GM19328 (cell line): Measurements from ENCODE around the gene DPF3.
"Not testable (repeated sequence)": the region's sequence is repeated elsewhere in the genome, so short reads cannot be mapped to it uniquely, and the experiment has no call there.

ENCODE experiments used
- ATAC-seq: cut with Tn5 transposase; IDR thresholded peaks from one replicate; pipeline ENCODE4 v1.9.1; 2021; ENCODE audit warnings: mild to moderate bottlenecking, moderate library complexity; ENCODE audit not compliant: unreplicated experiment

DPF3 gene

GRCh38 chr14:72776701-72777261, 117.1 kb downstream of the DPF3 start:
- ATAC-seq, result no peak

GRCh38 chr14:72775923-72776554, 117.9 kb downstream of the DPF3 start:
- no peak for ATAC-seq

- no peak for ATAC-seq
Measured at GRCh38 chr14:72774894-72775620, 118.8 kb downstream of the DPF3 start.

DNA sequence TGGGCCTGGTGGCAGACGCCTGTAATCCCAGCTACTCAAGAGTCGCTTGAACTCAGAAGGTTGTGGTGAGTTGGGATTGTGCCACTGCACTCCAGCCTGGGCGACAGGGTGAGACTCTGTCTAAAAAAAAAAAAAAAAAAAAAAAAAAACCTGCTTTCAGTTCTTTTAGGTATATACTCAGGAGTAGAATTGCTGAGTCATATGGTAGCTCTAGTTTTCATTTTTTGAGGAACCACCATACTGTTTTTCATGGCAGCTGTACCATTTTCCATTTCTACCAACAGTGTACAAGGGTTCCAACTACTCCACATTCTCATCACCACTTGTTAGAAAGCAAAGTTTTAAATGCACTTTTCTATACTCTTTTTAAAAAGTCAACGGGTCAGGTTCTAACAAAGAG, 119.8 kb downstream of the DPF3 start:
- no peak for ATAC-seq

DNA sequence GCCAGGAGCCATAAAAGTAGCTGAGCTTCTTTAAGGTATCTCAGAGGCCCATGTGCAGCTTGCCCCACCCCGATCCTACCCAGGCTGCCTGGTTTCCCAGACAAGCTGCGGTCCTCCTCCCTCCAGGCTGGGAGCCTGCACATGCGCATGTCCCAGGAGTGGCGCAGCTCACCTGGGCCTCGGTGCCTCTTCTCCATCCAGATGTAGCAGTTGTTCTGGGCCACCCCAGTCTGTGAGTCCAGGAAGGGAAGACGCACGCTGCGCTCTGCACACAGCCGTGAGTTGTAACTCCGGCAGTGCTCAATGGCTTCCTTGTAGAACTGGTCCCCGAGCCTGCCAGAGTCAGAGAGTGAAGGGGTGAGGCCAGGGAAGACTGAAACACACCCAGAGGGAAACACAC, 122.3 kb downstream of the DPF3 start:
- no peak for ATAC-seq

DNA sequence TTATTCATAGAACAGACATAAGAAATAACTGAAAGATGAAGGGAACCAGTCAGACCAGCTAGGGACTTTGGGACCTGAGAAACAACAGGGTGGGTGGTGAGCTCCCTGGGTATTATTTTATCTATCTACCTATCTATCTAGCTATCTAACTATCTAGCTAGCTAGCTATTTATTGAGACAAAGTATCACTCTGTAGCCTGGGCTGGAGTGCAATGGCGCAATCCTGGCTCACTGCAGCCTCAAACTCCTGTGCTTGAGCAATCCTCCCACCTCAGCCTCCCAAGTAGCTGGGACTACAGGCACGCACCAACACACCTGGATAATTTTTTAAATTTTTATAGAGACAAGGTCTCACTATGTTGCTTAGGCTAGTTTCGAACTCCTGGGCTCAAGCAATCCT, 127.6 kb downstream of the DPF3 start:
- no peak for ATAC-seq

DNA sequence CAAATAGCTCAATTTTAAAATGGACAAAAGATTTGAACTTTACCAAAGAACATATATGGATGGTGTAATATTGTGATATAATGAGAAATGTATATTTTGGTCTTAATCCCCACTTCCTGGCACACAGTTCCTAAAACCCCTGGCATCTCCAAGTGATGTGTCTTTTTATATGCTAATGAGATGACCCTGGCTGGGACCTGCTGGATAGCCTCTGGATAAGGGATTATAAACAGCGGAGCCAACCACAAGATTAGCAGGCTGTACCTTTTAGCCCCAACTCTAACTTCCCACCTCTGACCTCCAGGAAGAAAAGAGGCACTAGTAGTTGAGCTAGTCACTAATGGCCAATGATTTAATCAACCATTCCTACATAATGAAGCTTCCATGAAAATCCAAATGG, 130.0 kb downstream of the DPF3 start:
- ATAC-seq, result no peak

- ATAC-seq, result no peak
Measured at GRCh38 chr14:72759670-72760069, 134.2 kb downstream of the DPF3 start.

- no peak for ATAC-seq
Measured at GRCh38 chr14:72758993-72759392, 134.9 kb downstream of the DPF3 start.

DNA sequence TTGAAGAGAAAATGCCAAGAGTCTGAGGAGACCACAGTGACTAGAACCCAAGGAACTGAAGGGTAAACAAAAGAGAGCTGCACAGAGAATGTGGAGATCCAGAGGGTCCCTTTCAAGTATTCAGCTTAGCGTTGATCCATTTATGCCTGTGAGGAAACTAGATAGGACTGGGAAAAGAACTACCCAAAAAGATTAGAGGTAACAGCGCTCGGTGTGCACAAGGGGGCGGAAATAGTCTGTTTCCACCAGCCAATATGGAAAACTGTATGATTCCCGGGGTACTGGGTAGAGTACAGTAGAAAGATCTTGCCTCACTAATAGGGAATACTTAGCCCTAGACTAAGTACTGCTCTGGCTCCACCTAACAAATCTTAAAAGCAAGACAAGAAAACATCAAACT, 135.5 kb downstream of the DPF3 start:
- no peak for ATAC-seq

- ATAC-seq, result no peak
Measured at GRCh38 chr14:72756967-72757366, 136.9 kb downstream of the DPF3 start.

DNA sequence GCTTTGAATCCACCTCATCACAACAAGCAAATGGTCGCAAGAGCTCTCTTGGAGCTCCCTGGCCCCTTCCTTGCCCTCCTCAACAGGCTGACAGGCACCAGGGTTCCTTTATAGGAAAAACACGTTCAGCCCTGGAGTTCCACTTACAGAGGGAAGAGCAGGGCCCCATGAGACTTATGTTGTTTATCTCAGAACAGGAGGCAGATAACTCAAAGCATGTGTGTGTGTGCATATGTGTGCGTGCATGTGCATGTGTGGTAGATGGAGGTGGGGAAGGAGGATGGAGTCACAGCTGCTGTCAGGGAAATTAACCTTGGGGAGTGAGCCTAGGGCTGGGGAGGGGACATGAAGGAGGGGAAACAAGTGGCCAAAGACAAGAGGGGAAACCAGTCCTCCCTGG, 138.1 kb downstream of the DPF3 start:
- no peak for ATAC-seq

DNA sequence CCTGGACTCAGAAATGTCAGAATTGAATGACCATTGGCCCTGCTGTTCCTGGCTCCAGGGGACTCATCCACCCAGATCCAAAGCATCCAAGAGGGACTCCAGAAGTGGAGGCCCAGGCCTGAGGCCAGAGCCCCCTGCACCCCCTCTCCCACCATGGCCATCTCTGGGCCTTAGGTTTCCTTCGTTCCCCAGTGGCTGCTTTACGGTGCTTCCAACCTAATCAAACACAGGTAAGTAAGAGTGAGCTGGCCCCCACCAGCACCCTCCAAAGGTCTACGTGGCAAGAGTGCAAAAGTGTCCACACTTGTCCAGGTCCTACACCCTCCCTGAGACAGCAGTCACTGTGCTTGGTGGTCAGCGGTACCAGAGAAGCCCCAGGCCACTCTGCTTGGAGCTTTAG, 139.0 kb downstream of the DPF3 start:
- no peak for ATAC-seq

GRCh38 chr14:72753879-72754400, 140.0 kb downstream of the DPF3 start:
- ATAC-seq, result no peak

GRCh38 chr14:72753044-72753710, 140.7 kb downstream of the DPF3 start:
- no peak for ATAC-seq

DNA sequence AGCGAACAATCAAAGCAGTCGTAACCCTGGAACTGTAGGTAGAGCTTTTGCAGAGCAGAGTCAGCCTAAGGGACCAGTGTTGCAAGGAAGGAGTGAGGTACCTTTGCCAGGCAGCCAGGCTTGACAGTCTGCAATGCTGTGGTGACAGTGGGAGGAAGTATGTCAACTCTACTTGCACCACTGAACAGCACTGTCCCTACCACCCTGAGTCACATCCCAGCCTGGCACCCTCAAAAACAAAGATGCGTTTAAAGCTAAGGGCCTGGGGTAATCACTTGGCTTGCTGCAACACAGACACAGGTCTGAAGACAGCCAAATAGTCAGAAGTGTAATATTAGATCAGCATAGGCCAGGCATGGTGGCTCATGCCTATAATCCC, 141.9 kb downstream of the DPF3 start:
- ATAC-seq, result no peak

GRCh38 chr14:72751276-72752033, 142.4 kb downstream of the DPF3 start:
- no peak for ATAC-seq

- ATAC-seq, result not testable (repeated sequence)
Measured at GRCh38 chr14:72748921-72749320, 145.0 kb downstream of the DPF3 start.

GRCh38 chr14:72747652-72748051, 146.2 kb downstream of the DPF3 start:
- no peak for ATAC-seq

DNA sequence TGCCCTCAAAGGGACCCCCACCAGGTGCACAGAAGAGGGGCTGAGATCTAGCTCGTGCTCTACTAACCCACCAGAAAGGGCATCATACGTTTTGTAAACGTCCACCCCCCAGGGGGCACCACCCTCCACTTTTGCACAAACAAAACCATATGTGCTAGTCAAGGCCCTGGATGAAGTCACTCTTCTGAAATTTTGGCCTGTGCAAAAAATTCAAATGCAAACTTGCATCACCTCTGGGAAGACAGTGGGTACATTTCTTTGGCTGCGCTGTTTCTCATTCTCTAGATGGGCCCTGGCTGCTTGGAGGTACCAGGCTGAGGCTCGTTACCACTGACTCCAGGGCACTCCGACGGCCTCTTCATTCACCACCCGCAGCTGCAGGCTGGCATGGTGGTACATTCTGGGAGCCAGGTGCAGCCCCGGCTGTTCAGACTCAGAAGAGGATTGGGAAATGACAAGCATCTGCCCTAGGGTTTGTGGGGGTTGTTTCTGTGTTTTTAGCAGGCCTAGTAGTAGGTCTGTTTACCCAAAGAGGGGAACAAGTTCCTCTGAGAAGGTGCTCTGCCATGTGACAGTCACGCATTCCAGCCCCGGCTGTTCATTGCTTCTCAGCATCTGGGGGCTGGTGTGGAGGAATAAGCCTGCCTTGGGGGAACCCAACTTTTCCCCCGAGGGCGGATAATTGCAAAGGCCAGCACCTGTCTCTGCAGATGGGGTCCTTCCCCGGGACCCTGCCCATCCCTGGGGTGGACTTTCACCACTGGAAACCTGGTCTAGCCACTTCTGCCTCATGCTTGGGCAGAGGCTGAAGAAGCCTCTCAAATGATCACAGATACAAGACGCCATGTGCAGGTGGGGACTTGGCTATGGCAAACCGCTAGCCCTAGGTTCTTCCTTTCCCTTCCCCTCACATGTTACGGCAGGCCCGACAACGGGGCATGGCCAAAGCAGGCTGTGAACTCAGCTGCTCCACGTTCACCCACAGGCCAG, 147.6 kb downstream of the DPF3 start:
- no peak for ATAC-seq
